NCI-H2081 (cell line): ENCODE data around the gene DCAF17.

Experiments
- DNase-seq, 2 experiments: peaks; one replicate each; lab custom pipeline; 2025; lab: John Stamatoyannopoulos, UW

DCAF17 gene, protein sequence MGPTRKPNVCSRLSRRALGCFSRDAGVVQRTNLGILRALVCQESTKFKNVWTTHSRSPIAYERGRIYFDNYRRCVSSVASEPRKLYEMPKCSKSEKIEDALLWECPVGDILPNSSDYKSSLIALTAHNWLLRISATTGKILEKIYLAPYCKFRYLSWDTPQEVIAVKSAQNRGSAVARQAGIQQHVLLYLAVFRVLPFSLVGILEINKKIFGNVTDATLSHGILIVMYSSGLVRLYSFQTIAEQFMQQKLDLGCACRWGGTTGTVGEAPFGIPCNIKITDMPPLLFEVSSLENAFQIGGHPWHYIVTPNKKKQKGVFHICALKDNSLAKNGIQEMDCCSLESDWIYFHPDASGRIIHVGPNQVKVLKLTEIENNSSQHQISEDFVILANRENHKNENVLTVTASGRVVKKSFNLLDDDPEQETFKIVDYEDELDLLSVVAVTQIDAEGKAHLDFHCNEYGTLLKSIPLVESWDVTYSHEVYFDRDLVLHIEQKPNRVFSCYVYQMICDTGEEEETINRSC

DNA sequence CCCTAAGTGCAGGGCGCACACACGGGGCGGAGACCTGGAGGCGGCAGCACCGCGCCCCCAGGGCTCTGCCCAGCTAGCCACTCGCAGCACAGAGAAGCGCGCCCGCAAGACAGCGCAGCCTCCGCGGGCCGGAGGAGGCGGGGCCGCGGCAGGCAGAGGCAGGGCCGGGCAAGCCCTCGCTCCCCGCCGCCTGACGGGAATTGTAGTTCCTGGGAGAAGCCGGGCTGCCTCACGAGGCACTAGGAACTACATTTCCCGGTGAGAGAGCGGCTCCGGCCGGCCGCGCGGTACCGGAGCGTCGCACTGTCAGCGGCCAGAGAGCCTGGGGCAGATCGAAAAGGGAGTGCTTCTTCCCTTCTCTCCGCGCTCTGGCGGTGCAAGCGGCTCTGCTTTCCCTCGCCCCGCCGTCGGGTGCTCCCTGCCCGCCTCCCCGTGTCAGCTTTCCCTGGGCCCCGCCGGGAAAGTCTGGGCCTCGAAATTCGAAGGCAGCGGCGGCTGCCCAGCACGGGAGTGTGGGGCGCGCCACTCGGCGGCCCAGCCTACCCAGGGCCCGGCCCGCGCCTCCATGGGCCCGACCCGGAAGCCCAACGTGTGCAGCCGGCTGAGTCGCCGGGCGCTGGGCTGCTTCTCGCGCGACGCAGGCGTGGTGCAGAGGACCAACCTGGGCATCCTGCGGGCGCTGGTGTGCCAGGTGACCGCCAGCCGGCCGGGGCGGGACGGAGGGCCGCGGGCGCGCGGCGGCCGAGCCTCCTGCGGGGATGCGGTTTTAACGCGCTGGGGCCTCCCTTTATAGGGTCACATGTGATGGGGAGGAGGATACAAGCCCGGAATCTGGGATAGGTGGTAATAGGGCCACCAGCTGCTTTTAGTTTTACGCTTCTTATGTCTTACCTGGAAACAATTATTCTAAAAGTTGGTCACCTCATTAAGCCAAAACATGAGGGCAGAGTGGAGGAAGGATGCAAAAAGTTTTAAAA is at the start of gene DCAF17:
TSS of gene DCAF17 (plus strand) at position 214 of the 977 bp plus-strand sequence. CDS start at position 566, 352 bp downstream.
- peak; percentile 94 to 97 for DNase-seq

DNA sequence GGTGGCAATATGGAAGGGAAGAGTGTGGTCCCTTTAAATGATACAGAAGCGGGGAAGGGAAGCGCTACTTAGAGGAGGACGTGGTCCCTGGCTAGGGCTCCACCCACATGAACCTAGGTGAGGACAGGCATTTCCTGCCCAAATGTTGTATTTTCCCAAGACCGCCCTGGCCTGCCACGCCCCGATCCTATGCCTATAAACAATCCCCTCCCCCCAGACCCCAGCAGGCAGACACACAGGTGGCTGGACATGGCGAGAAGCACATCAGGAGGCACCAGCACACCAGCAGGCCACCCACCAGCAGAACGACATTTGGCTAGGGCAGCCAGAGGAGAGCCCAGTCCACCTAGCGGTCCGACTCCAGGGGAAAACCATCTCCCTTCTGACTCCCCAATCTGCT is 47.4 kb upstream of the DCAF17 start:
- no peak for DNase-seq

DNA sequence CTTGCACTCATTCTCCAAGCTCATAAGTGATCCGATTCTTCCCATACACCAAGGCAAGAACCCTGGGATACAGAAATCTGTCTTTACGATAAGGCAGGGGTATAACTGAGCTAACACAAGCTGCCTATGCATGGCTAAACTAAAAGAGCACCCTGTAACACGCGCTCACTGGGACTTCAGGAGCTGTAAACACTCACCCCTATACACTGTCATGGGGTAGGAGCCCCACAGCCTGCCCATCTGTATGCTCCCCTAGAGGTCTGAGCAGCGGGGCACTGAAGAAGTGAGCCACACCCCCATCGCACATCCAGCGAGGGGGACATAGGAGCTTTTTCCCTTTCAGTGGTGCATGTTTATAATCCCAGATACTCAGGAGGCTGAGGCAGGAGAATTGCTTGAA is 47.0 kb upstream of the DCAF17 start:
- no peak for DNase-seq

DNA sequence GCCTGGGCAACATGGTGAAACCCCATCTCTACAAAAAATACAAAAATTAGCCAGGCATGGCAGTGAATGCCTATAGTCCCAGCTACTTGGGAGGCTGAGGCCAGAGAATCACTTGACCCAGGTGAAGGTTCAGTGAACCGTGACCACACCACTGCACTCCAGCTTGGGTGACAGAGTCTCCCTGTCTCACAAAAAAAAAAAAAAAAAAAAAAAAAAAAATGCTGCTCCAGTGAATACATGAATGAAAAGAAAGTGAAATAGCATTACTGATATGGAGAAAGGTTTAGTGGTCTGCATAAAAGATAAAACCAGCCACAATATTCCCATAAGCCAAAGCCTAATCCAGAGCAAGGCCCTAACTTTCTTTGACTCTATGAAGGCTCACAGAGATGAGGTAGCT is 44.7 kb upstream of the DCAF17 start:
- DNase-seq: no peak

DNA sequence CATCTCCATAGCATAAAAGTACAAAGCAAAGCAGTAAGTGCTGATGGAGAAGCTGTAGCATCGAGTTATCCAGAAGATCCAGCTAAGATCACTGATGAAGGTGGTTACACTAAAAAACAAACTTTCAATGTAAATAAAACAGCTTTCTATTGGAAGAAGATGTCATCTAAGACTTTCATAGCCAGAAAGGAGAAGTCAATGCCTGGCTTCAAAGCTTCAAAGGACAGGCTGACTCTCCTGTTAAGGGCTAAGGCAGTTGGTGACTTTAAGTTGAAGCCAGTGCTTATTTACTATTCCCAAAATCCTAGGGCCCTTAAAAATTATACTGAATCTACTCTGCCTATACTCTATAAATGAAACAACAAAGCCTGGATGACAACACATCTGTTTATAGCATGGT is 44.2 kb upstream of the DCAF17 start:
- no peak for DNase-seq

DNA sequence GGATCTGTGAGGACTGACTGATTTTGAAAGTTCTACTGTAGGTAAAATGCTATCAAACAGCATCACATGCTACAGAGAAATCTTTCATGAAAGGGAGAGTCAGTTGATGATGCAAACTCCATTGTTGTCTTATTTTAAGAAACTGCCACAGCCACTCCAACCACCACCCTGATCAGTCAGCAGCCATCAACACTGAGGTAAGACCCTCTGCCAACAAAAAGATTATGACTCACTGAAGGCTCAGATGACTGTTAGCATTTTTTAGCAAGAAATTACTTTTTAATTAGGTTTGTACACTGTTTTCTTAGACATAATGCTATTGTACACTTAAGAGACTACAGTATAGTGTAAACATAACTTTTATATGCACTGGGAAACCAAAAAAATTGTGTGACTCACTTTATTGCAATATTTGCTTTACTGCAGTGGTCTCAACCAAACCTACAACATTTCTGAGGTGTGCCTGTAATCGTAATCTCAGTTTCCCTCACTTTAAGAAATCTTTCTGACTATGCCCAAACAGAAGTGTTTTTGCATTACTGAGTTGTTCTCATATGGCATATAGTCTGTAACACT is 43.0 kb upstream of the DCAF17 start:
- no peak for DNase-seq

DNA sequence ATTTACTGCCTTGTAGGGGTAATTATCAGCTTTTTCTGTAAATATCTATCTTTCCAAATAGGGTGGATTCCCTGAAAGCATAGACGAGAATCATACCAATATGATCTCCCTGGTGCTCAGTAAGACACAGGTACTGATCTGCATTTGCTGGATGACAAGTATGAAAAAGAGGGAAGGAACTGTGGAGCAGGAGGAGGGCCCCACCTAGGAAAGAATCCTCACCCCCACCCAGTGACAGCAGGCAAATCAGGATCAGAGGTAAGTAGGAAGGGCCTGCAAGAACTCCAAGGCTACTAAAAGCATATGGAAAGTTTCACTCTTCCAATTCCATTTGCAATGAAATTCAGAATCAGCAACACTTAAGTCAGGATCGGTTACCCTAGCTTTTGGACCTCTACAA is 42.5 kb upstream of the DCAF17 start:
- no peak for DNase-seq

DNA sequence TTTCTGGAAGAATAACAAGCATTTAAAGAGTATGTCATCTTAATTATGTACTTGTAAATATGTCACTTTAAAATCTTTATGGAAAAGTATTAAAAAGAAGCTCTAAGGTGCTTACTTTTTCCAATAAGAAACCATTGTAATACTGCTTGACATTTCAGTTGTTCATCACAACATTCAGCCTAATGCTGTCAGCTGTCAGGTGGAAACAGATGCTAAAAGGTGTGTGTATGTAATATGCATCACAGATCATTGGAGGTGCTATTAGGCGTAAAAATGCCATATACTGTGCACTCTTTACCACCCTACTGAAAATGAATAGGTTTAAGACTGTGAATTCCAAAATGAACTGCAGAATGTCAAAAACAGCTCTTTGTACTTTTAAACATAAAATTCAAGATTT is 40.5 kb upstream of the DCAF17 start:
- no peak for DNase-seq

DNA sequence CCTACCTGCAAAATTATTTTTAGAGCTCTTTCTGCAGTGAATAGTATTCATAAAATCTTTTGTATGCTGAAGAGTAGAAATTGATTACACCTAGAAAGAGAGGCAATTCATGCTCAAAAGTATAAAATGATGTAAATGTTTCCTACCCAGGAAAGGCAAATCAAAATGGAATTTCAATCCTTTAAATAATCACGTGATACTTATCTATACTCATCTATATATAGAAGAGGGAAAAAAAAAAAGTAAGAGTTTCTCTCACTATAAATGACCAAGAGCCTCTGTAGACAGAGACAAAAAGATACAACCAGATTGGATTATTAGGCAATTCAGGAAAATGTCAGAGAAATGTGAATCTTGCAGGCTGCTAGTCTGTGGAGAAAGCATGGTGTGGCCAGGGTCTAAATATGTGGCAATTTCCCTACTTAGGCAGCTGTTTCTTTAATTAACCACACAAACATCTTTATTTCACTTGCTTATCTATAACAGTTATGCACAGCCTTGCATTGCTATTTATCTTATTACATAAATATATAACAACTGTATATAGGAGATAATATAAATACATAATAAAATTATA is 39.8 kb upstream of the DCAF17 start:
- no peak for DNase-seq

DNA sequence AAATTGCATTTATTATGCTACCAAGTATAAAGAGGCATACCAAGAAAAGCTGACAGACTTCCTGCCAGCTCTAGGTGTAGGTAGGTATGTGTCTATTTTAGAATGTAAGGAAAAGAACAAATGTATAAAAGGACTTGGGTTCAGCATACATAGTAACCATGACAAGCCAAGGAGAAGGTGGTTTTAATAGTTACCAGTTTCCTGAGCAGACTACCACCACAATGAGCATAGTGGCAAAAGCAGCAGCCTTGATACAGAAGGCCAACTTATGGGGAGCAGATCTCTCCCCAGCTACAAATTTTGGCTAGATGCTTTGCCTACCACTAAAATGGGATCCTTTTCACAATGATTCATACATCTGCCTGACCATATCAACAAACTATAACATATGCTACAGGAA is 34.7 kb upstream of the DCAF17 start:
- DNase-seq: no peak

DNA sequence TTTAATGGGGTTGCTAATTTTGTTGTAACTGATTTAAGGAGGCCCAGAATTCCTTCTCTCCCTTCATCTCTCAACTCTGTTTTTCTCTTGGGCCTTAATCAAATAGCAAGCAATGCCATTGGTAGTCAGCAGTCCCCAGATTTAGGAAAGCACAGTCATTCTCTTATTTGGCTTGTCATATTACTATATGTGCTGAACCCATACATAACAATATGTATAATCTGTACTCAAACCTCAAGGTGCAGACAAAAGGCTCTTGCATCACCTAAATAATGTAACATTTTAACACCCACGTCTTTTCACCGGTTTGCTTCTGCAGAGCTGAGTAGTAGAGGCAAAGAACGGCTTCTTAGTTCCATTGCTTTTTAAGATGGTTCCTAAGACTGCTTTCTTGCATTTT is 33.6 kb upstream of the DCAF17 start:
- DNase-seq: no peak

DNA sequence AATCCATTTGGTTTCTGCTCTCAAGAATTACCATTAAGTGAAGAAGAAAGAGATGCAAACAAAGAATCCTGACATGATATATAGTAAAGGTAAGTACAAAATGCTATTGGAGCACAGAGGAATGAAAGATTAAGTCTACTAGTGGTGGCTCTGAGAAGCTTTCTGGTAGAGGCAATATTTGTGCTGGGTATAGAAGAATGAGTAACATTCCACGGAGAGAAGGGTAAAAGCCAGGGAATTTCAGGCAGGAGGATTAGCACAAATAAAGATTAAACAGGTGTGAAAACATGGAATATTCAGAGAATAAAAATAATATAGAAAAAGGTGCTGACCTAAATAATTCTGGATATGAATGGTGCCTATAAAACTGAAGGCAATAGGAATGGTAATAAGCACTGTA is 32.1 kb upstream of the DCAF17 start:
- no peak for DNase-seq

DNA sequence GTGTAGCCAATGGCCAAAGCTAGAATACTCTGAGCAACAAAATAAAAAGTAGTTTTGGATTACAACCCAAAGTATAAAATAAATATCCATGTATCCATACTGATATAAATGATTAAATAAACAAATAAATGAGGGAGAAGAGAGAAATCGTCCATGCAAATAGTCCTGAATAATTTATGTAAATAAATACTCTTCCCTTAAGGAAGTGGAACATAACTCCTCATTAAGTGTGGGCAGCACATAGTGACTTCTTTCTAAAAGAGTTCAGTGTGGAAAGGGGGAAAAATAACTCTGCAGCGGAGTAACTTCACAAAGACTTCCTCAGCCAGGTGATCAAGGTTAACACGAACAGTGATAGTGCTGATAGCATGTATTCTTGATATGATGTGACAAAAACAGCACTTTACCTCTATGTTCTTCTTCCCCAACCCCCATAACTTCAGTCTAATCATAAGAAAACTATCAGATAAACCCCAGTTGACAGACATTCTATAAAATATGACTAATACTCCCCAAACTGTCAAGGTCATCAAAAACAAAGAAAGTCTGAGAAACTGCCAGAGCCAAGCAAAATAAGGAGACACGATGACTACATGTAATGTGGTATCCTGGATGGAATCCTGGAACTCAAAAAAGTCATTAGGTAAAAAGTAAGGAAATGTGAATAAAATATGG is 31.0 kb upstream of the DCAF17 start:
- no peak for DNase-seq

DNA sequence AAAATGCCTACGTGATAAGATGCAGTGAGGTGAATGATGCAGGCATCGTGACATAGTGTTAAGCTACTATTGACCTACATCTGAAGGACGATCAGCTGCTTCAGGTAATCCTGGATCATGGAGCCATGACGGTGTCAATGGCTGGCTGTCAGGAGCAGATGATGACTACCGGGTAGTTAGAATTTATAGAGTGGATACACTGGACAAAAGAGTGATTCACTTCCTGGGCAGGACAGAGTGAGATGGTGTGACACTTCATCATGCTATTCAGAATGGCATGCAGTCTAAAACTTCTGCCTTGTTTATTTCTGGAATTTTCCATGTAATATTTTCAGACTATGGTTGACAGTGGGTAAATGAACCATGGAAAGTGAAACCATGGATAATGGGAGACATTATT is 29.8 kb upstream of the DCAF17 start:
- DNase-seq: no peak

DNA sequence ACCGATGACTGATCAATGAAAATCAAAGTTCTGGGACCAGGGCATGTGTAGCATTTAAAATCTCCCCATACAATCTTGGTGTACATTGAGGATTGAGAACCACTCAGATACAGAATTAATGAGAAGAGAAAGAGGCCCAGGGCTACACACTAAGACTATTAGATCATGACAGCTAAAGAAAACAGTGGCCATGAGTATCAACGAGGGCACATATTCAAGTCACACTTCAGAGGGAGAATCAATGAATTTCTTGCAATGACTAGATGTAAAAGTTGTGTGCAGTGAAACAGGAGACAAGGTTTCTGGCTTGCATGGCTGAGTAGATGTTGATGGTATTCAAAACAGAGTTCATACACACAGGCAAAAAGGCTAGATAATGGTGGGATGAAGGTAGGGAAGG is 29.3 kb upstream of the DCAF17 start:
- DNase-seq: no peak

DNA sequence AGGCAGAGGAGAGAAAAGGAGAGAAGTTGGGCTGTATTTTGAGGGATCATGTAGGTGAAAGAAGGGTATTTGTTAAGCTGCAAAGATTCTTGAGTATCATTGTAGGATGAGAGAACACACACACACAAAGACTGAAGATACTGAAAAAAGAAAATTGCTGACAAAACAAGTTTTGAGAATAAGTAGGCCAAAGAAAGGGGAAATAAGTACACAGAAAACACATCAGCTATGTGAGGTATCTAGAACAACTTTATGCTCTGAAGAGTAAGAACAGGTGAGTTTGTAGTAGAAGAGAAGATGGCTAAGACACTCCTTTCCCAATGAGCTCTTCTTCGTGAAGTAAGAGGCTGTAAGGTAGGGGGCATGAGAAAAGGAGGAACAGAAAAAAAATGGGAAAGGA is 28.5 kb upstream of the DCAF17 start:
- no peak for DNase-seq

DNA sequence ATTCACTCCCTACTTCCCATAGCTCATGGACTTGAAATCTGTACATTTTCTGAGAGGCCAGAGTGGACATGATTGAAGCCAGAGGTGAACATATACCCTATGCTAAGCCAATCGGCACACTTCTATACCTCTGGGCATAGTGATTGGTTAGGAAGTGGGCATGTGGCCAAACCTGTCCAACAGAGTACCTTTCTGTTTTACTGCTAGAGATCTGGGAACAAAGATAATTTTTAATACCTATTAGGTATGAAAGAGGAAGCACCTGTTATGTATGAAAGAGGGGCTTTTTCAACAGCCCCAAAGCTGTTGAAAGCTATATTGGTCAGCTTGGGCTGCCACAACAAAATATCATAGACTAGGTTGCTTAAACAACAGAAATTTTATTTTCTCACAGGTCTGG is 28.0 kb upstream of the DCAF17 start:
- DNase-seq: no peak

DNA sequence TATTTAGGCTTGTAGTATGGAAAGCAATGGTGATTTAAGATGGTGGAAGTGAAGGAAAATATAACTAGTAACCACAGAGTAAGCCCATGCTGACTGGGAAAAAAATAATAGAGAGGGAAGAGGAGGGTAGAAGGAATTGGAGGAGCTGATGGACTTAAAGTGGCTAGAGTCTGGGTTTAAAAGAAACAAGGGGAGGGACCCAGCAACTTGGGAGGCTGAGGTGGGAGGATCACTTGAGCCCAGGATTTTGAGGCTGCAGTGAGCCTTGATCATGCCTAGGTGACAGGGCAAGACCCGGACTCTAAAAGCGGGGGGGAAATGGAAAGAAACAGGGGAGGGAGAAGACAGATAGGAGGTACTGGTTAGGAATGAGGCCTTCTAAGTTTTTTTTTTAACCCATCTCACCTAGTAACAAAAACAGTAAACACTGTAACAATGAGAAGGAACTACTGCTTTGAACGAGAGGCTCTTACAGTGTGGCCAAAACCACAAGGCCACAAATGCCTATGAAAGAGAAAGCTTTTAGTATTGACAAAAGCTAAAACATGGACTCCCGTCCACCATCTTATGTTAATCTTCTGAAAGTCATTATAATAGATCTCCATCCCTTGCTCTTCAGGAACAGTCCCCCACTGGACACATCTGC is 26.9 kb upstream of the DCAF17 start:
- no peak for DNase-seq

DNA sequence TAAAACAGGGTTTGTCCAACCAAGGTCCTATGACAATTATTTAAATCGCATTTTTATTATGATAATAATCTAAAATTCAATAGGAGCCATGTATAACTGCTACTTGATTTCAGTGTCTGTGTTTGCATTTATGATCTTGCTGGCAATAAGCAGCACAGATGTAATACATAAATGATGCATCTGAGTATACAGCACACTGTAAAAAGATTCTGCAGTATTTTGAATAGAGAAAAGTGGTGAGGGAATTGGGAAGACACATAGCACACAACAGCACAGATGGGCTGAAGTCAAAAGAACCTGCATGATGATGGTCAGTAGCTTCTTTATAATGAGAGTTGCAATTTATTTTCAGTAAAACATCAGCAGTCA is 26.4 kb upstream of the DCAF17 start:
- no peak for DNase-seq

DNA sequence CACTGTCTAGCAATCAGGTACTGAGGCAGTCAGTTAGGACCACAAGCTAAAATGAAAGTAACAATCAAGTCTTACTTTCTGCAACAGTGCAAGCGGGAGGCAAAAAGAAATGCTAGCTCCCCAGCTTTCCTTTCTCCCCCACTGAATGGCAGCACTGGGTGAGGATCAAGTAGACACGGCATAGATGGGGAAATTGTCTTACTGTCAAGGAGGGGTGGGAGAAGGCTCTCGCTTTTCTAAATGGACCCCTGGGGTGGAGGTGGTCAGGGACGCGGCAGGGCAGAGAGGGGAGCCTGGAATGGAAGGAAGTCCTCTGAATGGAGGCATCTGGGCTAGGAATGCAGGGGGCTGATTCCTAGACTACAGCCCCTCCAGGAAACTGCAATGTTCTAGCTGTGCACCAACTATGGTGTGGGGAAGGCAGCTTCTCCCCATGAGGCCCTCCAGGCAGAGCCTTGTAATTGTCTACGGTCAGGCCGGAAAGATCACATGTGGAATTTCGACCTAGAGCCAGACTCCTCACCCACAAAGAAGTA is 24.5 kb upstream of the DCAF17 start:
- DNase-seq: no peak

DNA sequence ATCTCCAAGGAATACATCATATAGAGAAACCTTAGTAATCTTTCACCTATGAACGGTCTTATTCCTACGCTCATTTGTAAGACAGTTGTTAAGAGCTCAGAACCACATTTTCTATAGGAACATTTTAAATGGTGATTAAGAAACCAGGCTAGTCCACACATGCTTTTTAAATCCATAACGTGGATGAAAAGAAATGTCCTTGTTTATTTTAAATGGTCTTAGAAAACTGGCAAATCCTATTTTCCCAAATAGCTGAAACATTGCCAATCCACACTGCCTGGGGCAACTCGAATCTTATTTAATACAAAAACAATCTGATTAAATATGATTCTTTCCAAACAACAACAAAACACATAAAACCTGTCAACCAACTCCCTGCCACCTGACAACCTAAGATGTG is 23.9 kb upstream of the DCAF17 start:
- no peak for DNase-seq
